DOHH2 (cell line): ENCODE data around the gene RBMS3.

Experiments
- H3F3A ChIP-seq: fragments of 200-600 bp; sonication (generic), shearing (Covaris generic); 2 replicates; pipeline ENCODE4 v1.6.0; 2016; ENCODE audit warnings: antibody characterized with exemption, mild to moderate bottlenecking; ENCODE audit not compliant: control insufficient read depth, insufficient read depth
- H3K27ac ChIP-seq: fragments of 200-600 bp; sonication (generic); 2 replicates; pipeline ENCODE4 v1.5.1; 2014; ENCODE audit warnings: low read depth, mild to moderate bottlenecking, low read length, moderate library complexity
- H3K27me3 ChIP-seq: fragments of 200-600 bp; sonication (generic); 2 replicates; pipeline ENCODE4 v1.6.1; 2014; ENCODE audit warnings: mild to moderate bottlenecking, low read length, mixed read lengths; ENCODE audit not compliant: control insufficient read depth
- H3K36me3 ChIP-seq: fragments of 200-600 bp; sonication (generic); 2 replicates; pipeline ENCODE4 v1.6.1; 2014; ENCODE audit warnings: mild to moderate bottlenecking, low read length, moderate library complexity, mixed read lengths; ENCODE audit not compliant: control insufficient read depth
- H3K4me1 ChIP-seq: fragments of 200-600 bp; sonication (generic); 2 replicates; pipeline ENCODE4 v1.6.1; 2014; ENCODE audit warnings: mild to moderate bottlenecking, low read length, mixed read lengths; ENCODE audit not compliant: control insufficient read depth
- H3K4me2 ChIP-seq: fragments of 200-600 bp; sonication (generic); 2 replicates; pipeline ENCODE4 v1.6.0; 2014; ENCODE audit warnings: mild to moderate bottlenecking, low read length, moderate library complexity
- H3K4me3 ChIP-seq: fragments of 200-600 bp; sonication (generic); 2 replicates; pipeline ENCODE4 v1.5.1; 2014; ENCODE audit warnings: mild to moderate bottlenecking, low read length, mixed read lengths
- H3K79me2 ChIP-seq: fragments of 200-600 bp; sonication (generic); 2 replicates; pipeline ENCODE4 v1.6.1; 2014; ENCODE audit warnings: mild to moderate bottlenecking, low read length, mixed read lengths; ENCODE audit not compliant: control insufficient read depth
- H3K9me2 ChIP-seq: fragments of 200-600 bp; sonication (generic); replicated peaks from 2 replicates; pipeline ENCODE4 v1.6.1; 2014; ENCODE audit warnings: mild to moderate bottlenecking, low read length, mixed read lengths; ENCODE audit not compliant: control insufficient read depth
- H3K9me3 ChIP-seq: fragments of 200-600 bp; sonication (generic); 2 replicates; pipeline ENCODE4 v1.6.1; 2014; ENCODE audit warnings: antibody characterized with exemption, low read length, mixed read lengths; ENCODE audit not compliant: control insufficient read depth, insufficient read depth
- H4K20me1 ChIP-seq: fragments of 200-600 bp; sonication (generic); 2 replicates; pipeline ENCODE4 v1.6.0; 2014; ENCODE audit warnings: low read depth, mild to moderate bottlenecking, antibody characterized with exemption, low read length, moderate library complexity; ENCODE audit not compliant: control insufficient read depth, insufficient read depth
- EZH2phosphoT487 ChIP-seq: fragments of 200-600 bp; sonication (generic); IDR thresholded peaks from 2 replicates; pipeline ENCODE4 v1.6.1; 2017; ENCODE audit warnings: borderline replicate concordance, mild to moderate bottlenecking, antibody characterized with exemption, low read length, moderate library complexity, mixed read lengths
- TF ChIP-seq, protein P1 (sequence below): fragments of 200-600 bp; sonication (generic); IDR thresholded peaks from one replicate; pipeline ENCODE4 v1.5.1; 2014; ENCODE audit warnings: antibody characterized with exemption, mild to moderate bottlenecking, low read depth, low read length; ENCODE audit not compliant: poor library complexity, severe bottlenecking

Gene RBMS3

GRCh38 chr3:29608414-29609327 is 327.8 kb downstream of the RBMS3 start:
- H3K9me3 ChIP-seq: no peaks in the 10 kb centered on the region
- H3F3A ChIP-seq: no peaks in the 10 kb centered on the region
- no peak overlapping the region for H3K27ac ChIP-seq
- no peaks in the 10 kb centered on the region for H3K27me3 ChIP-seq
- no peaks in the 10 kb centered on the region for H3K4me1 ChIP-seq
- H4K20me1 ChIP-seq: no peaks in the 10 kb centered on the region
- no peaks in the 10 kb centered on the region for H3K9me2 ChIP-seq
- no peak overlapping the region for H3K4me2 ChIP-seq
- no peak for TF ChIP-seq EZH2phosphoT487
- TF ChIP-seq, protein P1, sequence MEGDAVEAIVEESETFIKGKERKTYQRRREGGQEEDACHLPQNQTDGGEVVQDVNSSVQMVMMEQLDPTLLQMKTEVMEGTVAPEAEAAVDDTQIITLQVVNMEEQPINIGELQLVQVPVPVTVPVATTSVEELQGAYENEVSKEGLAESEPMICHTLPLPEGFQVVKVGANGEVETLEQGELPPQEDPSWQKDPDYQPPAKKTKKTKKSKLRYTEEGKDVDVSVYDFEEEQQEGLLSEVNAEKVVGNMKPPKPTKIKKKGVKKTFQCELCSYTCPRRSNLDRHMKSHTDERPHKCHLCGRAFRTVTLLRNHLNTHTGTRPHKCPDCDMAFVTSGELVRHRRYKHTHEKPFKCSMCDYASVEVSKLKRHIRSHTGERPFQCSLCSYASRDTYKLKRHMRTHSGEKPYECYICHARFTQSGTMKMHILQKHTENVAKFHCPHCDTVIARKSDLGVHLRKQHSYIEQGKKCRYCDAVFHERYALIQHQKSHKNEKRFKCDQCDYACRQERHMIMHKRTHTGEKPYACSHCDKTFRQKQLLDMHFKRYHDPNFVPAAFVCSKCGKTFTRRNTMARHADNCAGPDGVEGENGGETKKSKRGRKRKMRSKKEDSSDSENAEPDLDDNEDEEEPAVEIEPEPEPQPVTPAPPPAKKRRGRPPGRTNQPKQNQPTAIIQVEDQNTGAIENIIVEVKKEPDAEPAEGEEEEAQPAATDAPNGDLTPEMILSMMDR: no peak
- H3K4me3 ChIP-seq: no peak overlapping the region
- H3K36me3 ChIP-seq: no peaks in the 10 kb centered on the region
- H3K79me2 ChIP-seq: no peaks in the 10 kb centered on the region

DNA sequence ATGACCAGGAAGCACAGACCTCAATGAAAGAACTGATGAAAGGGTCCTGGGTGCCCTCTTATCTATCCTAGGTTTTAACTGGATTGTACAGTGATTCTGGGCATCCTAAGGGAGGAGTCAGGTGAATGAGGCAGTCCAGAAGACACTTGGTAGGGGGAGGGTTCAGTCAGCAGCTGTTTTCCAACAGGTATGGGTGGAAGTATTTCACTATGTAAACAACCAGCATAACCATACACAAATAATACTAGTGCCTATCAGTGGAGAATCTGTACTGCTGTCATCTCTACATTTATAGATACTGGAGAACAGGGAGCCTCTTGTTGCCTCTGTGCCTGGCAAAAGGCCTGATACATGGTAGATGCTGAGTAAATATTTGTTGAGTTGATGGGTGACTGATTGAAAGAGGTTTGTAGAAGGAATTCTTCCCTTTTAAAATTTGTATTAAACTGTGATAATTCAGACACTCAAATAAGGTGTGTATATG is 328.5 kb downstream of the RBMS3 start:
- no peaks in the 10 kb centered on the region for H3K79me2 ChIP-seq
- no peaks in the 10 kb centered on the region for H3K27me3 ChIP-seq
- H3F3A ChIP-seq: no peaks in the 10 kb centered on the region
- no peak overlapping the region for H3K4me2 ChIP-seq
- H4K20me1 ChIP-seq: no peaks in the 10 kb centered on the region
- H3K9me3 ChIP-seq: no peaks in the 10 kb centered on the region
- H3K4me1 ChIP-seq: no peaks in the 10 kb centered on the region
- no peaks in the 10 kb centered on the region for H3K9me2 ChIP-seq
- H3K4me3 ChIP-seq: no peak overlapping the region
- no peak overlapping the region for H3K27ac ChIP-seq
- no peak for TF ChIP-seq EZH2phosphoT487
- TF ChIP-seq, protein P1: no peak
- H3K36me3 ChIP-seq: no peaks in the 10 kb centered on the region

DNA sequence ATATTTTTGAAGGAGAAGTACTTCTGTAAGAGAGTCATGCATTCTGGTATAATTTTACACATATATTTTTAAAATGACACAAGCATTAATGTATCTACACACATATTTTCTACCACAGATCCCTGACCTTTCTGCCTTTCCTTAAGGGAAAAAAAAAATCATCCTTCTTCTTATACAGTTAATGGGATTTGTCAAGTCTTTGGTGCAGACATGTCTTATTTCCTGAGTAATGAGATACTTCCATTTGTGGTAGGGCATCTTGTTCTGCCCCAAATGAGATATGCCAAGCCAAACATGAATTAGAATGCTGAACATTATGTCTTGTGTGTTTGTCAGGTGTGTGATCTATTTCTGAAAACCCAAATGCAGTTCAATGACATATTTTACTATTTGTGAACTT is 329.9 kb downstream of the RBMS3 start:
- Histone ChIP-seq H3K36me3 (no peaks in the 10 kb centered on the region), H3K9me2 (no peaks in the 10 kb centered on the region), H3K4me2 (no peak overlapping the region), H4K20me1 (no peaks in the 10 kb centered on the region), H3K79me2 (no peaks in the 10 kb centered on the region), H3F3A (no peaks in the 10 kb centered on the region), H3K27me3 (no peaks in the 10 kb centered on the region), H3K9me3 (no peaks in the 10 kb centered on the region), H3K27ac (no peak overlapping the region), H3K4me1 (no peaks in the 10 kb centered on the region), H3K4me3 (no peak overlapping the region)
- TF ChIP-seq, protein P1: no peak
- TF ChIP-seq EZH2phosphoT487: no peak
